ENCODE data around the gene FLCN.
"Not testable (repeated sequence)": the region's sequence is repeated elsewhere in the genome, so short reads cannot be mapped to it uniquely, and the experiment has no call there.

Gene FLCN, protein sequence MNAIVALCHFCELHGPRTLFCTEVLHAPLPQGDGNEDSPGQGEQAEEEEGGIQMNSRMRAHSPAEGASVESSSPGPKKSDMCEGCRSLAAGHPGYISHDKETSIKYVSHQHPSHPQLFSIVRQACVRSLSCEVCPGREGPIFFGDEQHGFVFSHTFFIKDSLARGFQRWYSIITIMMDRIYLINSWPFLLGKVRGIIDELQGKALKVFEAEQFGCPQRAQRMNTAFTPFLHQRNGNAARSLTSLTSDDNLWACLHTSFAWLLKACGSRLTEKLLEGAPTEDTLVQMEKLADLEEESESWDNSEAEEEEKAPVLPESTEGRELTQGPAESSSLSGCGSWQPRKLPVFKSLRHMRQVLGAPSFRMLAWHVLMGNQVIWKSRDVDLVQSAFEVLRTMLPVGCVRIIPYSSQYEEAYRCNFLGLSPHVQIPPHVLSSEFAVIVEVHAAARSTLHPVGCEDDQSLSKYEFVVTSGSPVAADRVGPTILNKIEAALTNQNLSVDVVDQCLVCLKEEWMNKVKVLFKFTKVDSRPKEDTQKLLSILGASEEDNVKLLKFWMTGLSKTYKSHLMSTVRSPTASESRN

DNA sequence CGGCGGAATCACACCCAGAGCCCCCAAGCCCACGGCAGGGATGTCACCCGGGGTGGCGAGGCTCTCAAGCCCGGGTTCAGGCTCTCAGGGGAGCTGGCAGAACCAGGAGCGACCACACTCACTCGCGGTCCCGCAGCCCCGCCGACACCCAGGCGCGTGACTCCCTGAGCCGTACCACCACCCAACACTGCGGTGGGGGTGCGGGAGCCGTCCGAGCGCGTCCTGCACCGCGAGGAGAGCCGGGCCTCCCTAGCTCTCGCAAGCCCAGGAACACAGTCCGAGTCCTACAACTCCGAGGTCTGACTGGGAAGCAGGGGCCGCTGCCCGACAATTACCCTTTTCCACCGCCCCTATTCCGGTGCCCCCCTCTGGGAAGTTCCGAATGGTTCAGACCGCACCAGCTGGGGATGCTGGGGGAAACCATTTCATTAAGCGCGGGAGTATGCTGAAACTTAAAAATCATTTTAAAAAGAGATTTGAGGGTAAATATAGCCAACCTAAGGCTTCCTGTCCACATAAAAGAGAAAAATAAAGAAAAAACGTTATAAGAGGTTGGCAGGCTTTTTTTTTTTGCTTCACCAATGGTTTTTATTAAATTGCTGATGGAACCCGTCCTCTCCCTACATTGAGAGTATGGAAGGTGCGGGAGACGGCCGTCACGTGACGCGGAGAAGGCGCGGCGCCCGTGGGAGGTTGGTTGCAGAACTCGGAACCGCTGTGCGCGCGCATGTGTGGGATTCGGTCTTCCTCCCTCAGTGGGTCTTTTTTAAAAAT lies at the start of gene FLCN:
Gene FLCN, minus strand, starts transcription at position 143 of the 774 bp plus-strand sequence. CDS start 9,031 bp downstream, outside the sequence.
- DNase-seq (ENCODE audit: low read depth in 2 of 2, low spot score in 1 of 2): peak; percentile 78 to 86

DNA sequence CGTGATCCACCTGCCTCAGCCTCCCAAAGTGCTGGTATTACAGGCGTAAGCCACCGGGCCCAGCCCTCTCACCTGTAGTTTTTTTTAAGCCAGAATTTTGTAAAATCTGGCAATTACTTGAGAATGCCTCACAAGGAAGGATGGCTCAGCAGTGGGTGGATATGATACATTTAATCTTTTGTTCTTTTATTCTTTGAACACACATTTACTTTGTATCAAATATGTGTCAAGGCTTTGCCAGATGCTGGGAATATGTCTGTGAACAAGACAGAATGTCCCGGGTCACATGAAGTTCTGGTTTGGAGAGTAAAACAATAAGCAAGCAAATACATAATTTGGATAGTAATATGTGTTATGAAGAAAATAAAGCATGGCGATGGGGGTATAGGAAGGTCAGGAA lies 49.0 kb upstream of the FLCN start:
- no peak for DNase-seq (ENCODE audit: low read depth in 2 of 2, low spot score in 1 of 2)

DNA sequence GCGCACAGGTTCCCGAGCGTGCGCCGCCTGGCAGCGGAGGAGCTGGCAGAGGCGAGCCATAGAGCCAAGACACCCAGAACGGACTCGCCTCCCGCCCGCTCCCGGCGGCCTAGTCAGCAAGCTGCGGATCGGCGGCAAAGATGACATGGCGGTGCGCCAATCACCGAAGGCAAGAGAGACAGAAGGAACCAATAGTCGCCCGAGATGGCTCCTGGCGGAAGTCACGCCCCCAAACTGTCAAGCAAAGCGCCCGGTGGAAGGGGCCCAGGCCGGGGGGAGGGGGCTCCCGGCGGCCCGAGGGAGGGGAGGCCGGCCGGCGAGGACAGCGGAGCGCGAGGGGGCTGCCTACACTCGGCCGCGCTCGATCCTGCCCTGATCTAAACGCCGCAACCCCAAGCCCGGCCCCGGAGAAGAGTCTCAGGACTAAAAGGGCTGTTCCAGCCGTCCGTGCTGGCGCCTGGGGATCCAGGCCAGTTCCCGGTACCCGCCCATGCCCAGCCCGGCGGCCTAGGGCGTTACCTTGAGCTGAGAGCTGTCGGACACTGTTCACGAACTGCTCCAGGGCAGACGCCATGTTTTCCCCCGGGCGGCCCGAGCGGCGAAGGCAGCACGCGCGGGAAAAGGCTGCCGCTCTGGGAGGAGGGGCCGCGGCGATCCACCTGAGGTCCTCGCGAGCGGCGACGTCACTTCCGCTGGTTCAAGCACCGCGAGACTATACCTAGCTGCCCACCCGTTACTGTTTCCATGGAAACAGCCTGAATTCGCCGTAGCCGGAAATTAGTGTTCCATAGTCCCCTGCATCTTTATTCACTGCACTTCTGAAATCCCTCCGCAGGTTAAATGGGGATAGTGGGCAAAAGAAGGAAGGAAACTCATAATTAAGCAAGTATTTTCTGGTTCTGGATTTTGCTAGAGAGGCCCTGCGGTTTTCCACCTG lies 43.9 kb upstream of the FLCN start, which contains the start of gene COPS3:
Gene COPS3, minus strand, starts transcription at position 634 of the 937 bp plus-strand sequence. Its CDS starts 60 bp downstream, at position 574.
- DNase-seq (ENCODE audit: low read depth in 2 of 2, low spot score in 1 of 2): peak; percentile 94

DNA sequence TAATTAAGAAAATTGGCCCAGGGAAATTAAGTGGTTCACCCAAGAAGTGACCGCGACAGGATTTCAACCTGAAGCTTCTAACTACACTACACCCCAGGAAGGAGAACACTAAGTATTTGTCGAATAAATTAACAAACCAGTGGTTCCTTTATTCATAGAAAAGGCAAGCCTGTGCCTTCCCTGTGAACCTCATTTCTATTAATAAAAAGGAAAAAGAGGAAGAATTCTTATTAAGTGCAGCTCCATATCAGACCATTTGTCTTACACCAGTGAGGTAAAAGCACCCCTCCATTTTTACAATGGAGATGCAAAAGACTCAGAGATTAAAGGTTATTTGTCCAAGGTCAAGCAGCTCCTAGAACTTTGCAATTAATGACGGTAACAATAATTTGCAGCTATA lies 42.3 kb upstream of the FLCN start:
- no peak for DNase-seq (ENCODE audit: low read depth in 2 of 2, low spot score in 1 of 2)

DNA sequence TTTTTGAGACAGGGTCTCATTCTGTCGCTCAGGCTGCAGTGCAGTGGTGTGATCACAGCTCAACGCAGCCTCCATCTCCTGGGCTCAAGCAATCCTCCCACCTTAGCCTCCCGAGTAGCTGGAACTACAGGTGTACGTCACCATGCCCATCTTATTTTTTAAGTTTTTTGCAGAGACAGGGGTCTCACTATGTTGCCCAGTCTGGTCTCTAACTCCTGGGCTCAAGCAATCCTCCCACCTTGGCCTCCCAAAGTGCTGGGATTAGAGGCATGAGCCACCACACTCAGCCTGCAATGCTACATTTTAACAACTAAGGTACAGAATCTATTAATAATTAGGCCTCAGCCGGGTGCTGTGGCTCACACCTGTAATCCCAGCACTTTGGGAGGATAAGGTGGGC lies 40.5 kb upstream of the FLCN start:
- DNase-seq (ENCODE audit: low read depth in 2 of 2, low spot score in 1 of 2): not testable (repeated sequence)

DNA sequence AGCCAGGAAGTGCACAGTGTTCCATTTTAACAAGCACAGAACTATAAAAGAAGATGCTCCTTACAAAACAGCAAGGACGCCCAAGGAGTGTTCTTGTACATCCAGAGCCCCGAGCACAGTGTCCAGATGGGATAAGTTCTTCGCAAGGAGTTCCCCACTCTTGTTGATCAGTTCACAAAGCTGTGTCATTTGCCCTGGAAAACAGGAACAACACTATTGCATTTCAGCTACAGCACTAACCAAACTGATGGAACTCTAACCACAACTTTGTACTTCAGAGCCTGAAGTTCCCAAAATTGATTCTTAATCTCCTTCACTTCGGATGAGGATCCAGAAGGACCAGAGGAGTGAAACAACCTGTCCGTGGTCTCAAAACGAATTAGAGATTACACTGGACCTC lies 39.0 kb upstream of the FLCN start:
- no peak for DNase-seq (ENCODE audit: low read depth in 2 of 2, low spot score in 1 of 2)

DNA sequence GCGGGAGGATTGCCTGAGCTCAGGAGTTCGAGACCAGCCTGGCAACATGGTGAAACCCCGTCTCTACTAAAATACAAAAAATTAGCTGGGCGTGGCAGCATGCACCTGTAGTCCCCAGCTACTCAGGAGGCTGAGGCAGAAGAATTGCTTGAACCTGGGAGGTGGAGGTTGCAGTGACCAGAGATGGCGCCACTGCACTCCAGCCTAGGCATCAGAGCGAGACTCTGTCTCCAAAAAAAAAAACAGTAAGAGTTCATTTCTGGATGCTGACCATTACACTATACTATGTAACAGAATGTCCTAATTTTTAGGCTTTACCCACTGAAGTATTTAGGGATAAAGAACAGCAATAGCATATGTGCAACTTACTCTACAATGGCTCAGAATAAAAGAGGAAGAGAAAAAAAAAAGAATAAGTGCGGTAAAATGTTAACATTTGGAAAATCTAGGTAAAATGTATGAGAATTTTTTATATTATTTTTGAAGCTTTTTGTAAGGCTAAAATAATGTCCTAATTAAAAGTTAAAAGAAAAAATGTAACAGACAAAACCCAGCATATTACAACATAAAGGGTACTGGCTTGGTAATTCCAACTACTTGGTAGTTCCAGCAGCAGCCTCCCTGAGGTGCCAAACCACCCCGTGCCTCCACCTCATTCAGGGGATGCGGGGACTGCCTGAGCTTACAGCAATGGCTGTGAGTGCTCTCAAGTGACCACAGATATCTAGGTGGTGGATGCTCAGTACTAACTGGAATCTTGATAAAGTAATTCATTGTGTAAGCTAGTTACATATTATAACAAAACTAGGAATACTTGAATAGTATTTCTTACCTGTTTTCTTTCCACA lies 33.2 kb upstream of the FLCN start:
- no peak for DNase-seq (ENCODE audit: low read depth in 2 of 2, low spot score in 1 of 2)

DNA sequence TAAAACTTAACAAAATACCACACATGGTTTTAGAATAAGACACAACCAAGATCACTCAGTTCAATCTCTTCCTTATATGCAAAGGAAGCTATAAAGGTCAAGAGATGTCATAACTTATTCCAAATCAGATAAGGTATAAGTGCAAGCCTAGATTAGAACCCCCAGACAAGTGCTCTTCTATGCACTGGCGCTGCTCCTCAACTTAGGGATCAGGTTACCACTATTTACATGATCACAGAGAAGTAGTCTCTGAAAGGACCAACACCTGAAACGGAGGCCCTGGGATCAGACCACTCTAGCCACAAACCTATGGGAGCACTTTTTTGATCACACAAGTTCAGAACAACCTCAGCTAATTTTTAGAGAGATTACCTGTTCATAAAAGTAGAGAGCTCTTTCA lies 27.5 kb upstream of the FLCN start:
- DNase-seq (ENCODE audit: low read depth in 2 of 2, low spot score in 1 of 2): no peak

DNA sequence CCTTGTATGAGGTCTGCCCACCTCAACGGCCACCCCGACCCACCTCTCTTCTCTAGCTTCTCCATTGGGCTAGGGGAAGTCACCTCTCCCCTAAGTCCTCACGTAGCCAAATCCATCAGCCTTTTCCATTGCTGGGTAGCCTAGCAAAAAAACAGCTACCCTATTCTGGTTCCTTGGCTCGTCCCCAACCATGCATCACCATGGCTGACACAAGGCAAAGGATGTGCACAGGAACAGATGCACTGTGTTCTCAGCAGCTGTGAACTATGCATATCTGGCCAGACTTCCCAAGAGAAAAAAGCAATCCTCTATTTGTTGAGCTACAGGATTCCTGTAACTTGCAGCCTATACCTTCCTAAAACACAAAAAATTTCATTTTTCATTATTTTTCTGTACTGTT lies 22.0 kb upstream of the FLCN start:
- no peak for DNase-seq (ENCODE audit: low read depth in 2 of 2, low spot score in 1 of 2)

DNA sequence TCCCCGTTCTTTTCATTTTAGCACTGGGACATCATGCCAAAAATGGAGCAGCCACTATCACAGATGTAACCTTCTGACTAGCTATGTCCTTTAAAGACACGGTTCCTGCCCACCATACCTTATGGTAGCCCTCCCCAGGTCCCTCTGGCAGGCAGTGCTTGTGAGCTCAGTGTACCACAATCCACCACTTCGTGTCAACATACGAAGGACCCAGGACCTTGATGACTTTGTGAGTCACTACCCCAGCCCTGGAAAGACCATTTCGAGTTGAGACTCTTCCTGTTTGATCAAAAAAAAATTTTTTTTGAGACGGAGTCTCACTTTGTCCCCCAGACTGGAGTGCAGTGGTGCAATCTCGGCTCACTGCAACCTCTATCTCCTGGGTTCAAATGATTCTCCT lies 21.0 kb upstream of the FLCN start:
- DNase-seq (ENCODE audit: low read depth in 2 of 2, low spot score in 1 of 2): no peak

DNA sequence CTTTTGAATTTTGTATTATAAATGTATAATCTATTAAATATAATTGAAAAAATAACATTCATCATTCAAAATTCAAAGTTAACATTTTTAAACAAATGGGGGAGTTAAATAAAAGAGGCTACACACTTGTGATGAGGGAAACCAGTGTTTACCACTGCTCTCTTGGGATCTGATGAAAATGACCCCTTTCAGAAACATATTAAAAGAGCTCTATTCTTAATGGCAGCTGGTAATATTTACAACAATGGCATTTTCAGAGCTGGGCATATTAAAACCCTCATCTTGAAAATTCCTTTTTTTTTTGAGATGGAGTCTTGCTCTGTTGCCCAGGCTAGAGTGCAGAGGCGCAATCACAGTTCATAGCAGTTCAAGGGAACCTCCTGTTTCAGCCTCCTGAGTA lies 19.3 kb upstream of the FLCN start:
- DNase-seq (ENCODE audit: low read depth in 2 of 2, low spot score in 1 of 2): no peak

DNA sequence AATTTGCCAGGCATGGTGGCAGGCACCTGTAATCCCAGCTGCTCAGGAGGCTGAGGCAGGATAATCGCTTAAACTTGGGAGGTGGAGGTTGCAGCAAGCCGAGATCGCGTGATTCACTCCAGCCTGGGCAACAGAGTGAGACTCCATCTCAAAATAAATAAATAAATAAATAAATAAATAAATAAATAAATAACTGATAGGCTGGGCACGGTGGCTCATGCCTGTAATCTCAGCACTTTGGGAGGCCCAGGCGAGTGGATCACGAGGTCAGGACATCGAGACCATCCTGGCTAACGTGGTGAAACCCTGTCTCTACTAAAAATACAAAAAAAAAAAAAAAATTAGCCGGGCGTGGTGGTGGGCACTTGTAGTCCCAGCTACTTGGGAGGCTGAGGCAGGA lies 18.7 kb upstream of the FLCN start:
- not testable (repeated sequence) for DNase-seq (ENCODE audit: low read depth in 2 of 2, low spot score in 1 of 2)

DNA sequence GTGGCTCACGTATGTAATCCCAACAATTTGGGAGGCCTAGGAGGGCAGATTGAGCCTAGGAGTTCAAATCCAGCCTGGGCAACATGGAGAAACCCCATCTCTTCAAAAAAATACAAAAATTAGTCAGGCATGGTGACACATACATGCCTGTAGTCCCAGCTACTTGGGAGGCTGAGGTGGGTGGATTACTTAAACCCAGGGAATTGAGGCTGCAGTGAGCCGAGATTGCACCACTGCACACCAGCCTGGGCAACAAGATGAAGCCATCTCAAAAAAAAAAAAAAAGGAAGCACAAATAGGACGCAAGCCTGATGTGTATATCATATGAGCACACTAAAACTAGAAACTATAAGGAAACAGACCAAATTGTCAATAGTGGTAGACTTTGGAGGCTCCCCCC lies 17.1 kb upstream of the FLCN start:
- DNase-seq (ENCODE audit: low read depth in 2 of 2, low spot score in 1 of 2): no peak

DNA sequence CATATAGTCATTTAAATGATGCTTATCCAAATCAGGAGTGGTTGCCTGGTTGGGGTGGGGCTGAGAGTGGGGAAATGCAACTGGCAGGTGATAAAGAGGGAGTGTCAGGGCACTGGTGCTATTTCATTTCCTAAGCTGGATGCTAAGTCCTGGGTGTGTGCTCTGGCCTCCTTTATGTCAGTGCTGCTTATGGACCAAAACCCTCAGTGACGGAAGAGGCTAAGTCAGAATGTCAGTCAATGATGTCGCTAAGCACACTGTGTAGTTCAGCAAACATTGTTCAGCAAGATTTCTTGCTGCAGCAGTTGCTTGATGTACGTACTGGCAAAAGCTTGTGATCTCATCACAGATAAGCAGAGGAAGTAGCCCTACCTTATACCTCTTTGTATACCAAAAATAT lies 16.4 kb upstream of the FLCN start:
- no peak for DNase-seq (ENCODE audit: low read depth in 2 of 2, low spot score in 1 of 2)

DNA sequence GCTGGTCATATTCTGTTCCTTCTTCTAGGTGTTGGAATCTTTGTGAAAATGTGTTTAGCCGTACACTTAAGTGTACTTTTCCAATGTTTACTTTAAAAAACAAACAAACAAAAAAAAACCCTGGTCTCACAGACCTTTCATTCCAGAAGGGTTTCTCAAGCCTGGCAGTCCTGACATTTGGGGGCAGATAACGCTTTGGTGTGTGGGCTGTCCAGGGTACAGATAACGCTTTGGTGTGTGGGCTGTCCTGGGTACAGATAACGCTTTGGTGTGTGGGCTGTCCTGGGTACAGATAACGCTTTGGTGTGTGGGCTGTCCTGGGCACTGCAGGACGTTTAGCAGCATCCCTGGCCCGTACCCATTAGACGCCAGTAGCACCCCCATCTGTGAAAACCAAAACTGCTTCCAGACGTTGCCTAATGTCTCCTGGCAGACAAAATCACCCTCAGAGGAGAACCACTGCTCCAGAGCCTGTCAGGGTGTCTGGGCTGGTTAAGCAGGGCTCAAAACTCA lies 15.2 kb upstream of the FLCN start:
- DNase-seq (ENCODE audit: low read depth in 2 of 2, low spot score in 1 of 2): no peak

DNA sequence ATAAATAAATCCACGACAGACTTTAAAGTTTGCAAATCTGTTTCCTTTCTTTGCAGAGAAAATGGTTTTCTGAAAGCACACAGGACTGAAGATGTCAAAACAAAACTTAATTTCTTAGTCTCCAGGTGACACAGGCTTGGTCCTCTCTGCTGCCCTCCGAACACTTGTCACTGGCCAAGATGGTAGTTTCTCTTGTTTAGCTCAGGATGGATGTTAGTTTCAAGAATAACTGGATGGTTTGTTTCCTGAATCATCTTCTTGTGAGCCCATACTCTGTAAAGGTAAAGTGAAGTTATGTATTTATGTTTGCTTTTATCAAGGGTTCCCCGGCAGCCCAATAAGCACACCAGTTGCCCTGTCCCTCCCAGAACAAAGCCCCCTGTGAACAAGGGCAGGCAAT lies 9.9 kb upstream of the FLCN start:
- DNase-seq (ENCODE audit: low read depth in 2 of 2, low spot score in 1 of 2): no peak

DNA sequence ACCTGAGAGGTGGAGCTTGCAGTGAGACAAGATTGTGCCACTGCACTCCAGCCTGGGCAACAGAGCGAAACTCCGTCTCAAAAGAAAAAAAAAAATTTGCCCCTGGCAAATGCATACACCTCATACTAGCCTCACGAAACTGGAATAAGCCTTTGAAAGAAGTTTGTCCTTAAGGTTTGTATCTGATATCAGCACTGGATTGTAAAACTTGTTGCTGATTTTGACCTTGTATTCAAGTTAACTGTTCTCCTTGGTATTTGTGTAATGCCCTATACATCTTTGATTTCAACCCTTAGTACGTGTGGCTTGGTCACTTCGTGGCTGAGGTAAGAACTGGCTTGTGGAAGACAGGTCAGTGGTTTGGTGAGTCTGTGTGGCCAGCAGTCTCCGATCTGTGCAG lies 6.2 kb upstream of the FLCN start:
- no peak for DNase-seq (ENCODE audit: low read depth in 2 of 2, low spot score in 1 of 2)

DNA sequence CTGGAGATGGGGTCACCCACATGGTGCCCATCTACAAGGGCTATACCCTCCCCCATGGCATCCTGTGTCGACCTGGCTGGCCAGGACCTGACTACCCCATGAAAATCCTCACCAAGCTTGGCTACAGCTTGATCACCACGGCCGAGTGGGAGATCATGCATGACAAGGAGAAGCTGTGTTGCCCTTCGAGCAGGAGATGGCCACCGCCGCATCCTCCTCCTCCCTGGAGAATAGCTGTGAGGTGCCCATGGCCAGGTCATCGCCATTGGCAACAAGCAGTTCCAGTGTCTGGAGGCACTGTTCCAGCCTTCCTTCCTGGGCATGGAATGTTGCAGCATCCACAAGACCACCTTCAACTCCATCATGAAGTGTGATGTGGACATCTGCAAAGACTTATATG lies 5.3 kb upstream of the FLCN start:
- DNase-seq (ENCODE audit: low read depth in 2 of 2, low spot score in 1 of 2): no peak

DNA sequence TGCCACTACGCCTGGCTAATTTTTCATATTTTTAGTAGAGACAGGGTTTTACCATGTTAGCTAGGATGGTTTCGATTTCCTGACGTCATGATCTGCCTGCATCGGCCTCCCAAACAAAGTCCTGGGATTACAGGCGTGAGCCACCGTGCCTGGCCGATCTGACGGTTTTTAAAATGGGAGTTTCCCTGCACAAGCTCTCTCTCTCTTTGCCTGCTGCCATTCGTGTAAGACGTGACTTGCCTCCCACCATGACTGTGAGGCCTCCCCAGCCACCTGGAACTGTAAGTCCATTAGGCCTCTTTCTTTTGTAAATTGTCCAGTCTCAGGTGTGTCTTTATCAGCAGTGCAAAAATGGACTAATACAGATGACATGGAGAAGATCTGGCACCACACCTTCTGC lies 4.7 kb upstream of the FLCN start:
- DNase-seq (ENCODE audit: low read depth in 2 of 2, low spot score in 1 of 2): no peak

DNA sequence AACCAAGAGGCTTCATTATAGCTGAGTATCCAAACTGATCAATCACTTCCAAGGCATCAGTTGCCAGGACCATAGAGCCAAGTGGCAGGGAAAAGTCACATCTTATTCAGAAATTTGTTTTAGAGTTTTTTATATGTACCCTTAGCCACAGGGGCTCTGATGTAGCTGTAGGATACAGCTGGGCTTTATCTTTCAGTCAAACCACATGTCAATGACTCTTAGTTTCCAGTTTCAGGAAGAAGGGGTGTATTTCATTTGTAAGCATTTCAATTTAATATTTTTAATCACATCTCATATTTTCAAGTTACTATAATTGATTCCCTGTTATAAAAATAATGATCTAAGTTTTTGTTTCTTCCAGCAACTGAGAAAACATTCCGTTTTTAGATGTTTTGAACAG lies 2.9 kb upstream of the FLCN start:
- DNase-seq (ENCODE audit: low read depth in 2 of 2, low spot score in 1 of 2): no peak
